Keratinocyte (primary cell): ENCODE results near the gene HDAC9. TPM values are rescaled to one million over a fixed set of nuclear protein-coding genes. Genes with fewer than 3 reads are reported as not detected.
A peak's percentile ranks its signal among the peaks of the same experiment; 100 is the strongest.

Source experiments
- DNase-seq: peaks from one replicate; pipeline ENCODE4 v3.0.0-alpha.2; 2011; ENCODE audit warnings: low read depth, missing footprints, low spot score
- FAIRE-seq: peaks from 2 replicates; lab custom pipeline; 2011; peaks lifted over from hg19 to GRCh38; lab: Jason Lieb, UNC
- H2AFZ ChIP-seq: 2 replicates; pipeline ENCODE4 v1.6.0; 2012; ENCODE audit warnings: low read length, control low read depth, inconsistent platforms; ENCODE audit not compliant: control insufficient read depth
- H3K27ac ChIP-seq: 2 replicates; pipeline ENCODE4 v1.5.1; 2011; ENCODE audit warnings: low read length; ENCODE audit not compliant: control insufficient read depth, insufficient read depth
- H3K27me3 ChIP-seq: 3 replicates; pipeline ENCODE4 v1.6.0; 2011; ENCODE audit warnings: low read length; ENCODE audit not compliant: control insufficient read depth, insufficient read depth; ENCODE audit errors: extremely low read depth
- H3K36me3 ChIP-seq, 2 experiments: 2 replicates in 1 of 2; 3 replicates in 1 of 2; pipeline ENCODE4 v1.5.1; 2011; ENCODE audit warnings: low read length in 2 of 2, mild to moderate bottlenecking in 1 of 2; ENCODE audit not compliant: control insufficient read depth in 2 of 2, insufficient read depth in 2 of 2; ENCODE audit errors: extremely low read depth in 1 of 2
- H3K4me1 ChIP-seq: 3 replicates; pipeline ENCODE4 v1.5.1; 2011; ENCODE audit warnings: low read length; ENCODE audit not compliant: control insufficient read depth, insufficient read depth; ENCODE audit errors: extremely low read depth
- H3K4me2 ChIP-seq: 3 replicates; pipeline ENCODE4 v1.6.0; 2011; ENCODE audit warnings: low read depth, low read length; ENCODE audit not compliant: control insufficient read depth, insufficient read depth; ENCODE audit errors: extremely low read depth
- H3K4me3 ChIP-seq, 3 experiments: fragments of 200-600 bp in 1 of 3; sonication (generic) in 1 of 3; 2 replicates in 2 of 3; 3 replicates in 1 of 3; pipeline ENCODE4 v1.5.1; 2011 to 2016; ENCODE audit warnings: low read length in 3 of 3, mild to moderate bottlenecking in 3 of 3, control low read depth in 2 of 3, inconsistent platforms in 1 of 3, low read depth in 1 of 3, mixed read lengths in 1 of 3, mixed run types in 1 of 3, moderate library complexity in 1 of 3; ENCODE audit not compliant: control insufficient read depth in 2 of 3, insufficient read depth in 2 of 3; ENCODE audit errors: extremely low read depth in 1 of 3
- H3K79me2 ChIP-seq: 2 replicates; pipeline ENCODE4 v1.6.0; 2012; ENCODE audit warnings: low read length; ENCODE audit not compliant: control insufficient read depth, insufficient read depth
- H3K9ac ChIP-seq: 3 replicates; pipeline ENCODE4 v1.6.0; 2011; ENCODE audit warnings: low read length; ENCODE audit not compliant: control insufficient read depth, insufficient read depth; ENCODE audit errors: extremely low read depth
- H3K9me1 ChIP-seq: 3 replicates; pipeline ENCODE4 v1.6.0; 2011; ENCODE audit warnings: low read length; ENCODE audit not compliant: control insufficient read depth, insufficient read depth; ENCODE audit errors: extremely low read depth
- H3K9me3 ChIP-seq: 2 replicates; pipeline ENCODE4 v1.5.1; 2012; ENCODE audit warnings: low read depth, low read length; ENCODE audit not compliant: control insufficient read depth
- H4K20me1 ChIP-seq: 3 replicates; pipeline ENCODE4 v1.6.0; 2011; ENCODE audit warnings: low read length; ENCODE audit not compliant: control insufficient read depth, insufficient read depth; ENCODE audit errors: extremely low read depth
- CTCF ChIP-seq, 3 experiments: IDR thresholded peaks in 1 of 3; conservative IDR thresholded peaks in 1 of 3; optimal IDR thresholded peaks in 1 of 3; 2 replicates in 2 of 3; 3 replicates in 1 of 3; pipeline versions ENCODE3 to v1.5.1; 2011; ENCODE audit warnings: low read length in 3 of 3, mild to moderate bottlenecking in 3 of 3, moderate library complexity in 2 of 3, control low read depth in 1 of 3, inconsistent platforms in 1 of 3; ENCODE audit not compliant: insufficient read depth in 2 of 3; ENCODE audit errors: extremely low read depth in 1 of 3
- EZH2 ChIP-seq: IDR thresholded peaks from one replicate; pipeline ENCODE4 v1.6.1; 2012; ENCODE audit warnings: inconsistent platforms, mild to moderate bottlenecking, low read length, moderate library complexity
- dilution Hi-C: fragments of 300-500 bp; cut with MboI; formaldehyde crosslinking; loops from one replicate; pipeline ENCODE4 v1.7.0; 2020; ENCODE audit warnings: low sequenced_read_pairs; ENCODE audit not compliant: extremely low pct_ligation_motif_present
- polyA plus RNA-seq, 5 experiments: library from polyadenylated mRNA; depleted of rRNA in 3 of 5; stranded (reverse) in 3 of 5; stranded (forward) in 1 of 5; unstranded in 1 of 5; fragments of >200 nt; gene quantifications; 1 replicate in 1 of 5; 2 replicates in 3 of 5; 3 replicates in 1 of 5; pipeline versions ENCODE4 v1.2.1 to v1.2.3, GENCODE V29; 2011 to 2012; ENCODE audit warnings: missing spikeins in 2 of 5, low read depth in 1 of 5, low replicate concordance in 1 of 5

The HDAC9 gene
- polyA plus RNA-seq, 1 donor (not counting 4 experiments of a cell fraction or from before 2014, with no cell fraction given), result 24.6 TPM

GRCh38 chr7:18491871-18492270 is 3.7 kb upstream of the HDAC9 start:
- peaks cover 8% of the 10 kb centered on the region for H3K4me1 ChIP-seq
- DNase-seq (no peak), FAIRE-seq (peak; percentile 51)
- H3K27ac ChIP-seq, result no peak overlapping the region
- no peak overlapping the region for H2AFZ ChIP-seq
- no peak overlapping the region for H3K4me3 ChIP-seq
- no peaks in the 10 kb centered on the region for H3K27me3 ChIP-seq
- no peaks in the 10 kb centered on the region for H3K79me2 ChIP-seq
- no peaks in the 10 kb centered on the region for H3K9me1 ChIP-seq
- no peak overlapping the region for H3K4me2 ChIP-seq
- no peaks in the 10 kb centered on the region for H4K20me1 ChIP-seq
- no peaks in the 10 kb centered on the region for H3K36me3 ChIP-seq
- no peak for TF ChIP-seq CTCF (optimal IDR thresholded peaks at IDR 0.05 in 1 of 3, IDR thresholded peaks at IDR 0.05 in 1 of 3, conservative IDR thresholded peaks at IDR 0.05 in 1 of 3; ENCODE audit: extremely low read depth in 1 of 3, insufficient read depth in 2 of 3, low read length in 3 of 3)
- TF ChIP-seq EZH2, result no peak
- dilution Hi-C loops, result no loop called here
- H3K9ac ChIP-seq, result no peak overlapping the region
- no peaks in the 10 kb centered on the region for H3K9me3 ChIP-seq

GRCh38 chr7:18494406-18494805 is 1.1 kb upstream of the HDAC9 start:
- Histone ChIP-seq H3K27me3 (no peaks in the 10 kb centered on the region), H3K4me1 (peaks cover 8% of the 10 kb centered on the region), H3K79me2 (no peaks in the 10 kb centered on the region), H3K9me1 (no peaks in the 10 kb centered on the region), H3K9ac (no peak overlapping the region), H3K4me3 (no peak overlapping the region), H3K4me2 (no peak overlapping the region), H3K36me3 (no peaks in the 10 kb centered on the region), H3K27ac (no peak overlapping the region), H4K20me1 (no peaks in the 10 kb centered on the region), H2AFZ (no peak overlapping the region), H3K9me3 (no peaks in the 10 kb centered on the region)
- no peak for TF ChIP-seq CTCF (optimal IDR thresholded peaks at IDR 0.05 in 1 of 3, IDR thresholded peaks at IDR 0.05 in 1 of 3, conservative IDR thresholded peaks at IDR 0.05 in 1 of 3; ENCODE audit: extremely low read depth in 1 of 3, insufficient read depth in 2 of 3, low read length in 3 of 3)
- TF ChIP-seq EZH2, result no peak
- dilution Hi-C loops, result no loop called here
- no peak for DNase-seq
- FAIRE-seq, result no peak
